Activated B cell treated with CpG ODN at 0.5 μM for 24 hours (primary cell): ENCODE data around the gene CSKMT. TPM values are rescaled to one million over a fixed set of nuclear protein-coding genes. Genes with fewer than 3 reads are reported as not detected.
"Not testable (repeated sequence)": the region's sequence is repeated elsewhere in the genome, so short reads cannot be mapped to it uniquely, and the experiment has no call there.

ENCODE experiments used
- ATAC-seq: fragments of 200-7000 bp; cut with Tn5 transposase; one replicate; pipeline ENCODE4 v1.10.0; 2021; ENCODE audit warnings: low read depth, mild to moderate bottlenecking, moderate library complexity
- CTCF ChIA-PET: fragments of 350-600 bp; sonication (Branson Sonifier 250); formaldehyde crosslinking; loops from one replicate; lab custom pipeline; 2021; ENCODE audit warnings: antibody characterized with exemption; lab: Charles Lee
- POLR2A ChIA-PET: fragments of 350-600 bp; sonication (Branson Sonifier 250); formaldehyde crosslinking; loops from one replicate; lab custom pipeline; 2021; ENCODE audit warnings: antibody characterized with exemption; lab: Charles Lee
- DNase-seq: peaks from one replicate; pipeline ENCODE4 v3.0.0; 2022
- H3K27ac Mint-ChIP-seq: one replicate; pipeline ENCODE4 v1.8.0; 2020; ENCODE audit warnings: mixed read lengths
- H3K27me3 Mint-ChIP-seq: one replicate; pipeline ENCODE4 v1.8.0; 2021; ENCODE audit warnings: mixed read lengths
- H3K36me3 Mint-ChIP-seq: one replicate; pipeline ENCODE4 v1.8.0; 2021; ENCODE audit warnings: low read depth, mixed read lengths
- H3K4me1 Mint-ChIP-seq: one replicate; pipeline ENCODE4 v1.8.0; 2021; ENCODE audit warnings: mixed read lengths
- H3K4me3 Mint-ChIP-seq: one replicate; pipeline ENCODE4 v1.8.0; 2020; ENCODE audit warnings: mild to moderate bottlenecking, mixed read lengths
- H3K9me3 Mint-ChIP-seq: one replicate; pipeline ENCODE4 v1.8.0; 2020; ENCODE audit warnings: mixed read lengths
- intact Hi-C: fragments of 100-400 bp; cut with micrococcal nuclease; formaldehyde crosslinking; loops from one replicate; pipeline ENCODE4 v1.15.1; 2024
- total RNA-seq: library from RNA; stranded (reverse); gene quantifications from 2 replicates; pipeline ENCODE4 v1.2.3, GENCODE V29; 2022
- TF ChIP-seq, protein P1 (sequence below): fragments of 200-600 bp; IDR thresholded peaks from one replicate; pipeline ENCODE4 v1.8.0; 2022; ENCODE audit warnings: antibody characterized with exemption, mild to moderate bottlenecking

The CSKMT gene
- total RNA-seq, 1 donor from 2014 or later: 52.1 TPM

DNA sequence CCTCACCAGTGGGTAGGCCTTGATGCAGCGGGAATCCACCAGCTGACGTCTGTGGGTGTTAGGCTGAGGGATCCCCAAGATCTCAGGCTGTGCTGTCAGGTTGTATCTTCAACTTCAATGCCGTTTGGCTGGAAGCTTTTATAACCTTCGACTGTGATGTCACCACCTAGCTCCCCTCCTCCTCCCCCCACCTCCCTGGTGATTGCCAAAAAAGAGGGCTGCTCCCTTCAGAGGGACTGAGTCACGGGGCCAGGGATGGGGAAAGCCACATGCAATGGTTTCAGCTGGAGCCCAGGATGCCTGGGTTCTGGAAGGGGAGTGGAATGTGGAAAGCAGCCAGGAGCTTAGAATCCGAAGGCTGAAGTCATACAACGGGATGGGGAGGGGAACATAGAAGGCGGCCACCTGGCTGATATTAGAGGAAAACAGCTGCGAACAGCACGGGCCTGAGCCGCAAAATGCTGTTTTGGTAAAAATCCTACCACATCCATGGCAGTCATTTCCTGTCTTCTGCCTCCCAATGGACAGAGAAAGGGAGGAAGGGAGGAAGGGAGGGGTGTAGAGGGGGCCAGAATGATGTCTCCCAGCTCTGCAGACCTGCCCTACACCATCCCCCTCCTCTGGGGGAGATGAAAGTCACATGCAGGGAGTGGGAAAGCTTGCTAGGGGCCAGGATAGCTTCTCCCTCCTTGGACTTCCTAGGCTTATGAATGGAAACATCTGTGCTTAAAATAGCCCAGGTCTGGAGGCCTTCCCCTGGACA lies 24.5 kb downstream of the CSKMT start, which contains the start of gene LRRN4CL:
TSS of gene LRRN4CL (minus strand) at position 110 of the 763 bp plus-strand sequence. CDS start 1,022 bp downstream, outside the sequence.
- H3K4me1 Mint-ChIP-seq: peaks cover 1% of the 10 kb centered on the region
- ChIA-PET POLR2A (interaction anchor here (1.1 to 1.5 kb wide), 5 partner anchors 9 to 98 kb away, joined by 3 to 8 read pairs (median 5); partner anchors contain the start of genes C11orf98, CSKMT, MTA2 and TUT1), CTCF (interaction anchor here (1.1 to 1.3 kb wide), 2 partner anchors 9 to 265 kb away, joined by 3 to 7 read pairs; no protein-coding TSS in a partner anchor)
- peaks cover 25% of the 10 kb centered on the region for H3K36me3 Mint-ChIP-seq
- no peak within 1 kb of the TSS for H3K27ac Mint-ChIP-seq
- intact Hi-C loops: no loop called here
- H3K9me3 Mint-ChIP-seq: no peaks in the 10 kb centered on the region
- peaks cover 7% of the 10 kb centered on the region for H3K27me3 Mint-ChIP-seq
- no peak for DNase-seq
- TF ChIP-seq, protein P1, sequence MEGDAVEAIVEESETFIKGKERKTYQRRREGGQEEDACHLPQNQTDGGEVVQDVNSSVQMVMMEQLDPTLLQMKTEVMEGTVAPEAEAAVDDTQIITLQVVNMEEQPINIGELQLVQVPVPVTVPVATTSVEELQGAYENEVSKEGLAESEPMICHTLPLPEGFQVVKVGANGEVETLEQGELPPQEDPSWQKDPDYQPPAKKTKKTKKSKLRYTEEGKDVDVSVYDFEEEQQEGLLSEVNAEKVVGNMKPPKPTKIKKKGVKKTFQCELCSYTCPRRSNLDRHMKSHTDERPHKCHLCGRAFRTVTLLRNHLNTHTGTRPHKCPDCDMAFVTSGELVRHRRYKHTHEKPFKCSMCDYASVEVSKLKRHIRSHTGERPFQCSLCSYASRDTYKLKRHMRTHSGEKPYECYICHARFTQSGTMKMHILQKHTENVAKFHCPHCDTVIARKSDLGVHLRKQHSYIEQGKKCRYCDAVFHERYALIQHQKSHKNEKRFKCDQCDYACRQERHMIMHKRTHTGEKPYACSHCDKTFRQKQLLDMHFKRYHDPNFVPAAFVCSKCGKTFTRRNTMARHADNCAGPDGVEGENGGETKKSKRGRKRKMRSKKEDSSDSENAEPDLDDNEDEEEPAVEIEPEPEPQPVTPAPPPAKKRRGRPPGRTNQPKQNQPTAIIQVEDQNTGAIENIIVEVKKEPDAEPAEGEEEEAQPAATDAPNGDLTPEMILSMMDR: no peak
- no peak within 1 kb of the TSS for H3K4me3 Mint-ChIP-seq
- ATAC-seq: no peak

DNA sequence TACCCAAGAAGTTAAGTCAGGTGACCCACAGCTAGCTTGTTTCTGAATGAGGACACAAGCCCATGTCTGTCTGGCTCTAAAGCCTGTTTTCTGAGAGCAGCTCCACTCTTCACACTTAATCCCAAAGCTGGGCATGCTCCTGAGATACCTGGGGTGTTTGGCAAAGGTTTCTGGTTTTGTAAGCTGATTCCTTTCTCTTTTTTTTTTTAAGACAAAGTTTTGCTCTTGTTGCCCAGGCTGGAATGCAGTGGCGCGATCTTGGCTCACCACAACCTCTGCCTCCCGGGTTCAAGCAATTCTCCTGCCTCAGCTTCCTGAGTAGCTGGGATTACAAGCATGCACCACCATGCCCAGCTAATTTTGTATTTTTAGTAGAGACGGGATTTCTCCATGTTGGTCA lies 28.5 kb downstream of the CSKMT start:
- not testable (repeated sequence) for H3K4me3 Mint-ChIP-seq, H3K27me3 Mint-ChIP-seq, H3K9me3 Mint-ChIP-seq, DNase-seq, H3K27ac Mint-ChIP-seq, ATAC-seq, H3K4me1 Mint-ChIP-seq
- H3K36me3 Mint-ChIP-seq: peaks cover 25% of the 10 kb centered on the region
- POLR2A ChIA-PET: interaction anchor here (0.6 to 1.9 kb wide), 7 partner anchors 13 to 269 kb away, joined by 3 to 8 read pairs (median 5); partner anchors contain the start of genes C11orf98, CSKMT and TUT1
- intact Hi-C loops: loop anchor here (1.0 kb wide), 6 partner anchors 12 to 298 kb away; partner anchors contain the start of gene EML3
- CTCF ChIA-PET: interaction anchor here (0.6 to 4.7 kb wide), 15 partner anchors 9 to 300 kb away, joined by 3 to 37 read pairs (median 5); partner anchors contain the start of genes C11orf98, CSKMT and TUT1

DNA sequence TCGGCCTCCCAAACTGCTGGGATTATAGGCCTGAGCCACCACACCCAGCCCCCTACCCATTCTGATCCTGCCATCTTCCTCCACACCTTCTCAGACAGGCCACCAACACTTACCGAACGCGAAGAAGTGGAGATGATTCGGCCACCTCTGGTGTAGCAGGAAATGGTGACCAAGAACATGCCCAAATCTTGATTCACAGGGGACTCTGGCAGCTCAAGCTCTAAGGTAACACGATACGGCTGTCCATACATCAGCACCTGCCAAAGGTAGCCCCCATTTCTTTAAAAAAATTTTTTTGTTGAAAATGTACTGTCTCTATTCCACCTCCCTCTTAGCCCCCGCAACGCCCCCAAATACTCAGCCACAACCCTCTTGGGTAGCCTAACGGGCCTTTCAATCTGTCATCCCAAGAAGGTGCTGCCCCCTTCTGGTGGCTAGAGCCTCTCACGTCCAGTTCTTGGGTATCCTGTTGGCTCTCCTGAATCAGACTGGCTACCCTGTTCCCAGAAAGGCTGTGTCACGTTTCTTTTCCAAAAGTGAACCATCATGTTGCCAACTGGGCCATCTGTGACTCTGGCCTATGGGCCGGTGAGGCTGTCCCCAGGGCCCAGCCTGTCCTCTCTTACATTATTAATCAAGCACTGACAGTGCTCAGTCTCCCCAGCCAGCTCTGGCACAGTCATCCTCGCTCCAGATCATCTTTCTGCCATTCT lies 29.5 kb downstream of the CSKMT start:
- peak; percentile 55 for DNase-seq
- no peak overlapping the region for H3K4me3 Mint-ChIP-seq
- peak; percentile 88 for ATAC-seq
- peaks cover 24% of the 10 kb centered on the region for H3K36me3 Mint-ChIP-seq
- CTCF ChIA-PET: interaction anchor here (0.6 to 4.7 kb wide), 19 partner anchors 8 to 301 kb away, joined by 3 to 37 read pairs (median 5); partner anchors contain the start of genes B3GAT3, C11orf98, CSKMT and EEF1G
- TF ChIP-seq, protein P1: no peak
- H3K27ac Mint-ChIP-seq: no peak overlapping the region
- H3K4me1 Mint-ChIP-seq: peaks cover 5% of the 10 kb centered on the region
- no peaks in the 10 kb centered on the region for H3K9me3 Mint-ChIP-seq
- POLR2A ChIA-PET: interaction anchor here (0.6 to 1.9 kb wide), 11 partner anchors 10 to 270 kb away, joined by 3 to 8 read pairs (median 5); partner anchors contain the start of genes C11orf98, CSKMT, INTS5 and LBHD1
- intact Hi-C loops: loop anchor here (1.0 kb wide), 7 partner anchors 13 to 299 kb away; partner anchors contain the start of gene EML3
- H3K27me3 Mint-ChIP-seq: no peaks in the 10 kb centered on the region

DNA sequence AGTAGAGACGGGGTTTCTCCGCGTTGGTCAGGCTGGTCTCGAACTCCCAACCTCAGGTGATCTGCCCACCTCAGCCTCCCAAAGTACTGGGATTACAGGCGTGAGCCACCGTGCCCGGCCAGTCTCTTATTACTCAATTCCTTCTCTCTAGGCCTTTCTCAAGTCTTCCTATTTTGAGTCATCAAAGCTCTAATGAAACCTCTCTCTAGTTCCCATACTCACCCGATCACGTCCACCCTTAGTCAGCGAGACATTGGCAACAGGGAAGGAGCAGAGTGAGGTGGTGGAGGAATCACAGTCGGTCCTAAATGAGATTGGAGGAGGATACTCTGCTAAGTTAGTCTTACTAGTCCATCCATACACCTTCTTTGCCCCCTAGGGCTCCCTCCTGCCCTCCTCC lies 37.1 kb downstream of the CSKMT start:
- no peak overlapping the region for H3K4me3 Mint-ChIP-seq
- H3K27ac Mint-ChIP-seq: no peak overlapping the region
- DNase-seq (no peak), ATAC-seq (no peak)
- H3K36me3 Mint-ChIP-seq: peaks cover 9% of the 10 kb centered on the region
- ChIA-PET CTCF (interaction anchor here (1.4 kb wide), 1 partner anchor 9 kb away, joined by 8 read pairs; no protein-coding TSS in a partner anchor), POLR2A (interaction anchor here (1.3 kb wide), 1 partner anchor 30 kb away, joined by 6 read pairs; the partner anchor contains the start of genes LBHD1 and UQCC3)
- H3K27me3 Mint-ChIP-seq: no peaks in the 10 kb centered on the region
- intact Hi-C loops: no loop called here
- TF ChIP-seq, protein P1: no peak
- peaks cover 20% of the 10 kb centered on the region for H3K4me1 Mint-ChIP-seq
- H3K9me3 Mint-ChIP-seq: no peaks in the 10 kb centered on the region

DNA sequence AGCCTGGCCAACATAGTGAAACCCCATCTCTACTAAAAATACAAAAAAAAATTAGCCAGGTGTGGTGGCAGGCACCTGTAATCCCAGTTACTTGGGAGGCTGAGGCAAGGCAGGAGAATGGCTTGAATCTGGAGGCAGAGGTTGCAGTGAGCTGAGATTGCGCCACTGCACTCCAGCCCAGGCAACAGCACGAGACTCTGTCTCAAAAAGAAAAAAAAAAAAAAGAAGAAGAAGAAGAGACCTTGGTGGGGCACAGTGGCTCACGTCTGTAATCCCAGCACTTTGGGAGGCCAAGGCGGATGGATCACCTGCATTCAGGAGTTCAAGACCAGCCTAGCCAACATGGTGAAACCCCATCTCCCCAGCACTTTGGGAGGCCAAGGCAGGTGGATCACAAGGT lies 38.8 kb downstream of the CSKMT start:
- DNase-seq, H3K9me3 Mint-ChIP-seq, intact Hi-C loops, ATAC-seq, H3K27me3 Mint-ChIP-seq, H3K36me3 Mint-ChIP-seq, H3K4me3 Mint-ChIP-seq, H3K27ac Mint-ChIP-seq: not testable (repeated sequence)
- ChIA-PET CTCF (interaction anchor here (0.6 kb wide), 1 partner anchor 161 kb away, joined by 4 read pairs; no protein-coding TSS in a partner anchor), POLR2A (interaction anchor here (0.6 to 6.4 kb wide), 4 partner anchors 32 to 163 kb away, joined by 3 to 67 read pairs (median 4); partner anchors contain the start of genes UQCC3 and ZBTB3)
- peaks cover 37% of the 10 kb centered on the region for H3K4me1 Mint-ChIP-seq
